ENCODE data around the gene HOXB6.

GRCh38 chr17:48629411-48629759 is 24.6 kb upstream of the HOXB6 start:
- no peak for TF ChIP-seq CTCF (IDR thresholded peaks at IDR 0.05)
- no peak for TF ChIP-seq POLR2A (IDR thresholded peaks at IDR 0.05)

Data from testis (tissue), 2 donors.